Kidney (tissue), 14 donors: Measurements from ENCODE around the gene SCO2. TPM values are rescaled to one million over a fixed set of nuclear protein-coding genes. Genes with fewer than 3 reads are reported as not detected.

Experiments
- DNase-seq, 5 donors: peaks; one replicate each; pipeline ENCODE4 v3.0.0-alpha.2; 2013 to 2020
- FAIRE-seq: peaks from 2 replicates; lab custom pipeline; 2012; peaks lifted over from hg19 to GRCh38; lab: Jason Lieb, UNC
- H3K27ac ChIP-seq, 2 donors: one replicate each; pipeline ENCODE4 v1.7.0; 2013; ENCODE audit warnings: low read depth in 2 of 2, low read length in 2 of 2, inconsistent platforms in 1 of 2
- H3K27me3 ChIP-seq: one replicate; pipeline ENCODE4 v1.7.1; 2013; ENCODE audit warnings: low read length, inconsistent platforms; ENCODE audit not compliant: control insufficient read depth, insufficient read depth
- H3K36me3 ChIP-seq, 3 donors: one replicate each; pipeline versions ENCODE4 v1.7.0 to v1.7.1; 2013; ENCODE audit warnings: low read length in 3 of 3, control low read depth in 1 of 3, inconsistent platforms in 1 of 3; ENCODE audit not compliant: insufficient read depth in 3 of 3, control insufficient read depth in 2 of 3
- H3K4me1 ChIP-seq, 3 donors: one replicate each; pipeline versions ENCODE4 v1.7.0 to v1.7.1; 2013; ENCODE audit warnings: low read length in 3 of 3, inconsistent platforms in 1 of 3, low read depth in 1 of 3; ENCODE audit not compliant: control insufficient read depth in 2 of 3, insufficient read depth in 2 of 3
- H3K4me3 ChIP-seq, 3 donors: one replicate each; pipeline versions ENCODE4 v1.7.0 to v1.8.1; 2013; ENCODE audit warnings: low read length in 3 of 3, control low read depth in 1 of 3, inconsistent platforms in 1 of 3
- H3K9ac ChIP-seq, 3 donors: one replicate each; pipeline versions ENCODE4 v1.7.0 to v1.7.1; 2013; ENCODE audit warnings: low read length in 3 of 3, control low read depth in 1 of 3, inconsistent platforms in 1 of 3
- H3K9me3 ChIP-seq, 3 donors: one replicate each; pipeline versions ENCODE4 v1.7.0 to v1.7.1; 2013; ENCODE audit warnings: low read length in 3 of 3, control low read depth in 1 of 3, inconsistent platforms in 1 of 3; ENCODE audit not compliant: control insufficient read depth in 2 of 3, insufficient read depth in 1 of 3
- intact Hi-C: fragments of 100-400 bp; cut with DNase I; formaldehyde crosslinking; loops from one replicate; pipeline ENCODE4 v1.11.1; 2022
- polyA plus RNA-seq: library from polyadenylated mRNA; stranded (reverse); fragments of 350-450 nt; fragmentation: Illumina TruSeq; extraction: RNeasy Lipid Tissue Mini Kit (QIAGEN cat#74804); gene quantifications from one replicate; pipeline ENCODE4 v1.2.3, GENCODE V29; 2014; ENCODE audit warnings: low read depth, low replicate concordance; ENCODE audit not compliant: insufficient read depth
- total RNA-seq: library from RNA; stranded (reverse); fragmentation: NEBNext Ultra II Directional; extraction: Animal tissue kit (Norgen Biotek cat#: 25700); gene quantifications from one replicate; pipeline ENCODE4 v1.2.1, GENCODE V29; 2021
- TF ChIP-seq, protein P1 (sequence below): IDR thresholded peaks from 3 replicates; pipeline ENCODE4 v1.5.1; 2012; ENCODE audit warnings: mild to moderate bottlenecking, moderate library complexity, borderline replicate concordance; ENCODE audit not compliant: insufficient read depth; ENCODE audit errors: extremely low read depth
- donor health status: control.
- donor health status: control.
- donor health status: control.
- donor health status: control.
- donor health status: control.
- donor health status: DM: yes; HTN: yes; CAD: no.
- donor health status: Normal renal cell carcinoma (clear cell type).

The SCO2 gene
- total and polyA plus RNA-seq, 2 donors from 2014 or later, result 1.1 to 4.1 TPM

DNA sequence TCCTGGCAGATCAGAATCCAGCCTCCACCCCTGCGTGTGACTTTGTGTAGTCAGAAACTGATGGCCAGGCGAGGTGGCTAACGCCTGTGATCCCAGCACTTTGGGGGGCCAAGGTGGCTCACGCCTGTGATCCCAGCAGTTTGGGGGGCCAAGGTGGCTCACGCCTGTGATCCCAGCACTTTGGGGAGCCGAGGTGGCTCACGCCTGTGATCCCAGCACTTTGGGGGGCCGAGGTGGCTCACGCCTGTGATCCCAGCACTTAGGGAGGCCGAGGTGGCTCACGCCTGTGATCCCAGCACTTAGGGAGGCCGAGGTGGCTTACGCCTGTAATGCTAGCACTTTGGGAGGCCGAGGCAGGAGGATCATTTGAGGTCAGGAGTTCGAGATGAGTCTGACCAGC, 12.2 kb downstream of the SCO2 start:
- FAIRE-seq, result no peak
- Histone ChIP-seq H3K9me3 (no peaks in the 10 kb centered on the region), H3K36me3 (peaks cover 0 to 9% (median 8%) of the 10 kb centered on the region in 3 donors), H3K9ac (no peak overlapping the region), H3K4me3 (no peak overlapping the region), H3K27me3 (no peaks in the 10 kb centered on the region), H3K4me1 (peaks cover 2 to 8% (median 7%) of the 10 kb centered on the region in 3 donors), H3K27ac (no peak overlapping the region)
- TF ChIP-seq, protein P1, sequence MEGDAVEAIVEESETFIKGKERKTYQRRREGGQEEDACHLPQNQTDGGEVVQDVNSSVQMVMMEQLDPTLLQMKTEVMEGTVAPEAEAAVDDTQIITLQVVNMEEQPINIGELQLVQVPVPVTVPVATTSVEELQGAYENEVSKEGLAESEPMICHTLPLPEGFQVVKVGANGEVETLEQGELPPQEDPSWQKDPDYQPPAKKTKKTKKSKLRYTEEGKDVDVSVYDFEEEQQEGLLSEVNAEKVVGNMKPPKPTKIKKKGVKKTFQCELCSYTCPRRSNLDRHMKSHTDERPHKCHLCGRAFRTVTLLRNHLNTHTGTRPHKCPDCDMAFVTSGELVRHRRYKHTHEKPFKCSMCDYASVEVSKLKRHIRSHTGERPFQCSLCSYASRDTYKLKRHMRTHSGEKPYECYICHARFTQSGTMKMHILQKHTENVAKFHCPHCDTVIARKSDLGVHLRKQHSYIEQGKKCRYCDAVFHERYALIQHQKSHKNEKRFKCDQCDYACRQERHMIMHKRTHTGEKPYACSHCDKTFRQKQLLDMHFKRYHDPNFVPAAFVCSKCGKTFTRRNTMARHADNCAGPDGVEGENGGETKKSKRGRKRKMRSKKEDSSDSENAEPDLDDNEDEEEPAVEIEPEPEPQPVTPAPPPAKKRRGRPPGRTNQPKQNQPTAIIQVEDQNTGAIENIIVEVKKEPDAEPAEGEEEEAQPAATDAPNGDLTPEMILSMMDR, result no peak
- intact Hi-C loops, result no loop called here
- DNase-seq, result no peak

DNA sequence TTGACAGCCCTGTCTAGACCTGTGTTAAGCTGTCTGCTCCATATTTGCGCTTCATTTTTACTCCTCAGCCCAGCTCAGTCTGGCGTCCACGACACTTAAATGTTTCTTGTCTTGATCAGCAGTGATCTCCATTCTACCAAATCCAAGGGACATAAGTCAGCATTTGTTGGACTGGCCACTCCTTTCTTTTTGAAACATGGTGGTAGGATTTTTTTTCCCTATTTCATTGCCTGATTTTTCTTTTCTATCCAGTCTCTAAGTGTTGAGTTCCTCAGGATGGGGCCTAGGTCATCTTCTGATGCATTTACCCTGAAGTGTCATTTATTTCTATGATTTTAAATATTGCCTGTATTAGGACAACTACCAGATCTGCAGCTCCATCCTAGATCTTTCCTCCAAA, 16.5 kb downstream of the SCO2 start:
- peak overlapping the region in 1 of 2 donors; percentile 41 for H3K27ac ChIP-seq
- intact Hi-C loops, result no loop called here
- TF ChIP-seq, protein P1, result no peak

DNA sequence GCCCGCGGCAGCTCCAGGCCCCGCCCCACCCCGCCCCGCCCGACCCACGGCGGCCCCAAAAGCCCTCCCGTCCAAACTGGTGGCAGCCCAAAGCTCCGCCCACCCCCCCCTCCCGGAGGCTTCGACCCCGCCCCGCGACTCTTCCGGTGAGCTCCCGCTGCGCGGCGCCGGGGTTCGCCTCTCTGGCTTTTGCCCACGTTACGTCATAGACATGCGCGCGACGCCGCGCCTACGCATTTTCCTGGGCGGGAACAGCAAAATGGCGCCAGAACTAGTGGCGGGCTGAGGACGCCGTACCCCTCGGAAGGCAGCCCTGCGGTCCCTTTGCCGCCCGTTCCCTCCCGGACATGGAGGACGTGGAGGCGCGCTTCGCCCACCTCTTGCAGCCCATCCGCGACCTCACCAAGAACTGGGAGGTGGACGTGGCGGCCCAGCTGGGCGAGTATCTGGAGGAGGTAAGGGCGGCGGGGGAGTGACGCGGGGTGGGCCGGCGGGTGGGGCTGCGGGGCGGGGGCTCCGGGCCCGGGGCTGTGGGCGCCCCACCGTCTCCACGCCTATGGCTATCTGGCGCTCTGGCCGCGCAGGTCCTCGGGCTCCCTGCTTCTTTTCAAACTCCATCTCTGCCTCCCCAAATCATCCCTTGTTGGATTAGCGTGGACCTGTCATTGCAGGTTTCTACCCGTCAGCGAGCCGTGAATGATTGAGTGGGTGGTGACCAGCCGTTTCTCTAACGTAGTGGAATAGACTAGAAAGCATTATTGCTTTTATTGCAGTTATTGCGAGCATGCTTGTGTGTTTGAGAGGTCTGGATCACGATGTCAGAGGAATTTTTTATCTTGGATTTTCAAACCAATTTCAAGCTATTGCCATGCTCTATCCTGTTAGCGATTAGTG, 17.2 kb downstream of the SCO2 start, which contains the start of gene NCAPH2:
Gene NCAPH2, plus strand, starts transcription at position 234 of the 894 bp plus-strand sequence. Its CDS starts 114 bp downstream, at position 348.
- intact Hi-C loops, result no loop called here
- peak; percentile 98 to 99 (median 99) for DNase-seq
- peak within 1 kb of the TSS; percentile 88 to 91 for H3K27ac ChIP-seq
- no peaks in the 10 kb centered on the region for H3K9me3 ChIP-seq
- FAIRE-seq, result no peak
- H3K27me3 ChIP-seq, result no peaks in the 10 kb centered on the region
- H3K36me3 ChIP-seq, result peaks cover 0 to 10% (median 0%) of the 10 kb centered on the region in 3 donors
- H3K4me3 ChIP-seq, result peak within 1 kb of the TSS; percentile 73 to 83 (median 78)
- peaks cover 2 to 13% (median 13%) of the 10 kb centered on the region in 3 donors for H3K4me1 ChIP-seq
- TF ChIP-seq, protein P1, result no peak
- peak within 1 kb of the TSS; percentile 62 to 74 (median 66) for H3K9ac ChIP-seq

More for the DNA sequence above, 16.5 kb downstream of the SCO2 start:
- Histone ChIP-seq H3K27me3 (no peaks in the 10 kb centered on the region), H3K9me3 (no peaks in the 10 kb centered on the region), H3K4me1 (peaks cover 2 to 13% (median 13%) of the 10 kb centered on the region in 3 donors), H3K36me3 (peaks cover 0 to 10% (median 0%) of the 10 kb centered on the region in 3 donors), H3K4me3 (peak overlapping the region; percentile 50 to 66 (median 52)), H3K9ac (peak overlapping the region in 2 of 3 donors; percentile 20 to 67)
- DNase-seq, result no peak
- FAIRE-seq, result no peak
